HG03354 (cell line): ENCODE results near the gene IQCB1.
A peak's percentile ranks its signal among the peaks of the same experiment; 100 is the strongest.
"Not testable (repeated sequence)": the region's sequence is repeated elsewhere in the genome, so short reads cannot be mapped to it uniquely, and the experiment has no call there.

ENCODE experiments used
- ATAC-seq: cut with Tn5 transposase; IDR thresholded peaks from one replicate; pipeline ENCODE4 v1.9.1; 2021; ENCODE audit warnings: mild to moderate bottlenecking; ENCODE audit not compliant: unreplicated experiment, poor library complexity, severe bottlenecking

IQCB1 gene

DNA sequence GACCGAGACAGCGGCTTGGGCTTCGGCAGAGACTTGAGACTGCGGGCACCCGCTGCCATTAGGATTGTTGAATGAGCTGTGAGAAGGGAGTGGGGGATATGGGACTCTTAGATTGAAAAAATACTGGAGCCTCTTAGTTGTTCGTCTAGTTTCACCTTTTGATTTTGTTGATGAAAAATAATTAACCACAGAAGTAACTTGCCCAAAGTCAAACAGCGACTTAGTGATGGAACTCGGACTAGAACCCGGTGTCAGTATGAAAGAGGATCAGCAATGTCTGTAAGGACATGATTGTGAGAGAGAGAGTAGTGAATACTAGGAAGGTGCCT, 84.8 kb downstream of the IQCB1 start:
- ATAC-seq = no peak

DNA sequence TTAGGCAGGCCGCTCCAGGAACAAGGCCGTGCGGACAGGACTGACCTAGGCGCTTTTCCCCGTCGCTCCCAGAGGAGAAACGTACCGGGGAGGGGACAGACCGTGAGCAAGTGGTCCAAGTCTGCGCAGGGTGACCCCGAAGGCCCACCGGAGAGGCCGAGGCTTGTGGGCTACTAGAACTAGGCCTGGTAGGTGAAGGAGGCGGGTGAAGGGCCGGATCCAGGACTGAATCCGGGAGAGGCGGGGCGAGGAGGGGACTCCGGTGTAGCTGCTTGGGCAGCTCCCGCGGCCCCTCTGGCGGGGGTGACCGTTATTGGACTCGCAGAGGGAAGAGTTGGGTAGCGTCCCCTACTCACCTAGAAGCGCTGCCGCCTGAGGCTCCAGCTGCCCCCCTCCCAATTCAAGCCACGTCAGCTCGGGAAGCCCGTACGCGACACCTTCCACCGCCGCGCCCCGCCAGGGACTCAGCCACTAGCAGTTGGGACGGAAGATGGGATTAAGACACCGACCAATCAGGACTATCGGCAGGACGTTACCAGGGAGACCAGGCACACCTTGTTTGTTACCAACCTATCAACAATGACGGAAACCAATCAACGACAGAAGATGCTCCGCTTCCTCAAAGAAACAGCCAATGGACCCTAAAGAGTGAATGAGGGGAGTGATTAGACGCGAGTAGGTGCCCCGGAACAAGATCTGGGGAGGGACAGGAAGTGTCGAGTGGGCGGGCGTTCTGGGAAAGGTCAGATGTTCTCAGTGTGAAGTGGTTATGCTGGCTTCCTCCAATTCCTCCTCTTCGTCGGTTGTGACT, 85.4 kb downstream of the IQCB1 start, which contains the start of gene GOLGB1:
TSS of gene GOLGB1 (minus strand) at position 466 of the 811 bp plus-strand sequence. CDS start 18,770 bp downstream, outside the sequence.
- ATAC-seq = peak; percentile 96

DNA sequence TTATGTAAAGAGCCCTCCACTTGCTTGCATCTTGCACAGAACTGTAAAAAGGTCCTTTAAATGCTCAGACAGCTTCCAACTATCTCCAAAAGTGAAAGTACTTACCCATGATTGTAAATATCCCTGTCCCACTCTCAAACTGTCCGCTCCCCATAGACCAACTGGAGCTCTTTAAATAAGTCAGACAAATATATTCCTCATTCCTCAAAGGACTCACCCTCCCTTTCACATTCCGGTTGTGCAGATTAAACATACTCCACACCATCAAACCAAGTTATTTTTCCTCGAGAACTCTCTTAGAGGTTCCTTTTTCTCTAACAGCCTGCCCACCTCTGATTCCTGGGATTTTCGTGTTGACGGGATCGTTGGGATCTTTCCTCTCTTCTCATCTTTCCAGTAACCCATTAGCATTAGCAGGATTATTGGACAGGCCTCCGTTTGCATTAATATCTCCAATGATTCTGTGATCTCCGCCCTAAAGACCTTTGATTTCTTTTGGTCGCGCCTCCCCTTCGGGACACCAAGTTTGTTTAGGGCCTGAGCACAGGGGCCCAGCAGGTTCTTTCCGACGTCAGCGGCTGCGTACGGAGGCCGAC, 86.1 kb downstream of the IQCB1 start:
- peak; percentile 22 for ATAC-seq

DNA sequence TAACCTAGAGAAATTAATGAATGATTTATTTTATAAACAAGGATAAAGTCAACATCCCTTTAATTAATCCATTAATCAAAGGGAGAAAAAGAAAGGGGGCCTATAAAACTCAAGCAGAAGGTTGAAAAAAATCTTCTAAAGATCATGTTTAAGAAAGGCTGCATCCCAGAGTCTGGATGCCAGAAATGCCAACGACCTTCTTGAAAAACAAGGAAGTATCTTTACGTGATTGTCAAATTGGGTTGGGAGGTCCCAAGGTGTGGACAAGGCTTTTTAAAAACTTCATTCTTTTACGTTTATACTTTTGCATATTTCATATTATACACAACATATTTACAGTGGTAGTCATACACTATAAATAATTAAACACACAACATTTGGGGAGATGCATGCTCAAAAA, 86.9 kb downstream of the IQCB1 start:
- ATAC-seq = no peak

DNA sequence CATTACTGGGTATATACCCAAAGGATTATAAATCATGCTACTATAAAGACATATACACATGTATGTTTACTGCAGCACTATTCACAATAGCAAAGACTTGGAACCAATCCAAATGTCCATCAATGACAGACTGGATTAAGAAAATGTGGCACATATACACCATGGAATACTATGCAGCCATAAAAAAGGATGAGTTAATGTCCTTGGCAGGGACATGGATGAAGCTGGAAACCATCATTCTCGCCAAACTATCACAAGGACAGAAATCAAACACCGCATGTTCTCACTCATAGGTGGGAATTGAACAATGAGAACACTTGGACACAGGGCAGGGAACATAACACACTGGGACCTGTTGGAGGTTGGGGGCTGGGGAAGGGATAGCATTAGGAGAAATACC, 91.8 kb downstream of the IQCB1 start:
- not testable (repeated sequence) for ATAC-seq

DNA sequence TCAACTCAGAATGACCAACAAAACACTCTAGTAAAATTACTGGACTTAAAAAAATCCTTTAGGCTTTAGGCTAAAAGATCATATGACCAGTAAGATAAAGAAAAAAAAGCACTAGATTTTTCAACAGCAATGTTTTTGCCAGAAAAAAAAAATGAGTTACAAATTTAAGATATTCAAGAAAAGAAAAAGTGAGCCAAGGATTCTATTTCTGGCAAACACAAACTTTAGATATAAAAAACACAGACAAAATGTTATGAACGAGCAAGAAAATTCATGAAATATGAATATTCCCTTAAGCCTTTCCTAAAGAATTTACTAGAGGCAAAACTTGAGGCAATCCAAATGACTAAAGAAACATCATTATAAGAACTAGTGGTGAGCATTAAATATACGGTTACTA, 94.0 kb downstream of the IQCB1 start:
- no peak for ATAC-seq

DNA sequence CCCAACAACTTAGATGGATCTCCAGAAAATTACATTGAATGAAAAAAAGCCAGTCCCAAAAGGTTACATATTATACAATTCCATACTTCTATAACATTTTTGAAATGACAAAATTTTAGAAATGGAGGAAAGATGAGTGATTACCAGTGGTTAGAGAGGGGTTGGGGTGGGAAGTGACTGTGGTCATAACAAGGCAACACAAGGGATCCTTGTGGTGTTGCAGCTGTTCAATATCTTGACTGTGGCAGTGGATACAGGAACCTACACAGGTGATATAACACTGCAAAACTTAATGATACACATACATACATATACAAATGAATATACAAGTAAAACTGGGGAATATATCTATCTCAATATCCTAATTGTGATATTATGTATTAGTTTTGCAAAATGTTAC, 95.0 kb downstream of the IQCB1 start:
- ATAC-seq = no peak

DNA sequence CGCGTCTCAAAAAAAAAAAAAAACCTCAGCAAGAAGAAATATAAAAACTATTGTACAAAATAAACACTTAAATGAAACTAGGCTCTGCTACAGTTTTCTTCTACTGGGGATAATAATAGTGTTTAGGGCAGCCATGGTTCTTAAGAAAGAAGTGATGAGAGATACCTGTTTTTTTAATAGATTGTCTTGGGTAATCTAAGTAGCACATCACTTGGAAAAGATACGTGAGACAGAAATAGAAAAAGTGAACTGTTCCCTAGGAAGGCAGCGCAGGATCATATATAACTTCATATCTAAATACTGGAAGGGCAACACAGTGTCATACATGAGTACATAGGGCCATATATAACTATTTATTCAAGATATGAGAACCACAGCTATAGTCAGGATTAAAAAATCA, 97.2 kb downstream of the IQCB1 start:
- ATAC-seq = no peak

DNA sequence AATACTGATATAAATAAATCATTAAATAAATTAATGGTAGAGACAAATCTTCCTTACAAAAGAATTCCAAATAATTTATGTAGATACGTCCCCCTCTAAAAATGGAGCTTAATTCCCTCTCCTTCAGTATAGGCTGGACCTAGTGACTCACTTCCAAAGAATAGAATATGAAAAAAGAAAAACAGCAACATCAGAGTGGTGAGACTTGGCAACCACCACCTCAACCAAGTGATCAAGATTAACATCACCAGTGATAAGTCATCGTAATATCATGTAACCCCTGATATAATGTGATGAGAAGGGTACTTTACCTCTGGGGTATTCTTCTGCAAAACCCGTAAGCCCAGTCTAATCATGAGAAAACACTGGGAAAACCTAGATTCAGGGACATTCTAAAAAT, 98.7 kb downstream of the IQCB1 start:
- ATAC-seq = no peak

DNA sequence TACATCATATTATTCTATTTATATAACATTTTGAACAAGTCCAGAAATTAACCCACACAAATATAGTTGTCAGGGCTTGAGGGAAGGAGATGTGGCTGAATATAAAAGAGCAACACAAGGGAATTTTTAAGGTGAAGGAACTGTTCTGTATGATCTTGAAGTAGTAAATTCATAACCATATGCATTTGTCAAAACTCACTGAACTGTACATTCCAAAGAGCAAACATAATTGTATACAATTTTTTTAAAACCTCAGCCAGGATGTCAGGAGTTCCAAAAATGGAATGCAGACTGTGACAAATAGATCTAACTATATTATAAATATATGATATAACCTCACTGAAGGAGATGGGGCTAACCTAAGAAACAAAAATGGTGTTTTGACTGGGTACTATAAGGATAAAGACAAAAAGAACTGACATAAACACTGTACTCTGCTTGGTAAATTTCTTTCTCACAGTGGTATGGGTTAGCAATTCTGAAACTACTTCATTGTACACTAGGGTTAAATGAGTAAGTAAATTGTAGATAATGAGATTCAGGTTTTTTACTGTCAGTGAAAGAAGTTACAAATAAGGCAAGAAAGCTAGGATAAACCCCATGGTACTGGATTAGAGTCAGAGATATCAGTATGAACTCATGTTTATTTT, 99.7 kb downstream of the IQCB1 start:
- peak; percentile 94 for ATAC-seq

DNA sequence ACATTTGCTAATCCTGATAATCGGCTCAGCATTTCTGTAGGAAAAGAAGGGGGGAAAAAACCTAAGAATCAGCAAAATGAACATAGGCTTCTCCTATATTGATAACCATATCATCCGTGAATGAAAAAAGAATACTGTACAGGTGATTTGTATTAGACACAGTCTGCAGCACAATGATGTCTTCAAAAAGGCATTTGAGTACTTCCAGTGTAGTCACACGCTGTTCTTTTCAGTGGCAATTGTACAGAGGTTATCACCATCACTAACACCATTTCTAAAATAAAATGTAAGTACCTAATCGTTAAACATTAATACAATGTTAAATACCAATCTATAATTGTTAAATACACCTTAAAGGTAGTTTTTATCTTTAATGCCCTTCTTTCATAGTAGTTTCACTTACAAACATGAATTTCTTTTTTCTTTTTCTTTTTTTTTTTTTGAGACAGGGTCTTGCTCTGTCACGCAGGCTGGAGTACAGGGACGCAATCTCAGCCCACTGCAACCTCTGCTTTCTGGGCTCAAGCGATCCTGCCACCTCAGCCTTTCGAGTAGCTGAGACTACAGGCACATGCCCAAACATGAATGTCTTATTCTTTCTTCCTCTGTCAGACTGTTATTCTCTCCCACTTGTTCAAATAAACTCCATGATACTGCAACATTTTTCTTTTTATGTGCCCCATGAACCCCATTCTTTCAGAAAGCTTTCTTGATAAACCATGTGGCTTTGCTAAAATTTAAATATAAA, 103.7 kb downstream of the IQCB1 start:
- ATAC-seq = no peak

DNA sequence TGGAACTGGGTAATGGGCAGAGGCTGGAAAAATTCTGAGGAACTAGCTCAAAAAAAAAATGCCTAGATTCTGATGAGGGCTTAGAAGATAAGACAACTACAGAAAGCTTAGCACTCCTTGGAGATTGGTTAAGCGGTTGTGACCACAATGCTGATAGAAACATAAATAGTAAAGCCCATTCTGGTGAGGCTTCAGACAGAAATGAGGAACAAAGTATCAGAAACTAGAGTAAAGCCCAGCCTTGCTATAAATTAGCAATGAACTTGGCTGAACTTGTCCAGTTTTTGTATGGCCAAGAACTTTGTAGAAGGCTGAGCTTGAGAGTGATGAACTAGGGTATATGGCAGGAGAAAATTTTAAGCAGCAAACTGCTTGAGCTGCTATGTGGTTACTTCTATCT, 110.7 kb downstream of the IQCB1 start:
- peak; percentile 95 for ATAC-seq

DNA sequence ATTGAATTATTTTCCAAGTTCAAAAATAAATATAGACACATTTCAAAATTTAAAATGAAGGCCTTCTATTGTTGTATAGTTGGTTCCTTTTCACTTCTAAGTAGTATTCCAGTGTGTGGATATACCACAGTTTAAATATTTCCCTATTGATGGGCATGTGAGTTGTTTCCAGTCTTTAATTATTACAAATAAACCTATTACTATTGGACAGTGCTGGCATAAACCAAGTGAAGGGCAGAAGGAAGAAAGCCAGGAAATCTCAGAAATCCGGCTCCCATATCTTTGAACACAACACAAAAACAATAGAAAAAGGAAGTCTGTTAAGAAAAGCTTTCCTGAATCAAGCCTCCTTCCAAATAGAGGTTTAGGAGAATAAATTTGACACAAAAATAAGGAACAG, 111.4 kb downstream of the IQCB1 start:
- no peak for ATAC-seq

DNA sequence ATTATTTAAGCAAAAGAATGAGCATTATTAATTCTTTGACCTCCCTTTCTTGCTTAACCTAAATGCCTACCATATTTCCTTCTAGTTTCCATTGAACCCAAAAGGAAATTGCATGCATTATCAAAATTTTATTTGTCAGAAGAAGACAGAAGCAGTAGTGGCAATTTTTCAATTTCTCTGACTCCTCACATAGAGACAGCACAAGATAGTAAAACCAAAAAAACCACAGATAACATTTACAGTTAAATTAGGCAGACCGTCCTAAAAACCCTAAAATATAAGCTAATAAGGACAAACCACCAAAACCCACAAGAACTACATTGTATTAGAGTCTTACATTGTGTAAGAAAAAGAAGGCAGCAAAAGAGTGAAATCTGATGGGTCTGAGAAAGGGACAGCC, 112.4 kb downstream of the IQCB1 start:
- no peak for ATAC-seq

DNA sequence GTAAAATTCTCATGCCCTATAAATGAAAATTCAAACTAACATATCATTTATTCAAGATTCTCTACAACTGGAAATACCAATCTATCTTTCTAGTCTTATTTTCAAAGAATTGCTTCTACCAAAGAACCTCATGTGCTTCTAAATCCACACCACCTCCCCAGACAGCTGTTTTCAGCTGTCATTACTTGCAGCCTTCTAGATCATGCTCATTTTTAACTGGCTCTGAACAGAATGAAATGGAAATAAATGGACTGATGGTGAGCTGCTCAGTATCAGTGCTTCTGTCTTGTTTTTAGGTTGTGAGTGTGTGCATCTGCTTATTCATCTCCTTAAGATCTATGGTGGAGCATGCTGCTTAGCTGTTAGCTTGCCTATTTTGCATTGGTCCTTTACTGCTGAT, 114.7 kb downstream of the IQCB1 start:
- no peak for ATAC-seq
